ENCODE results near the gene KIF5C.

GRCh38 chr2:148988337-148988736 is 113.3 kb downstream of the KIF5C start:
- TF ChIP-seq, protein P1, sequence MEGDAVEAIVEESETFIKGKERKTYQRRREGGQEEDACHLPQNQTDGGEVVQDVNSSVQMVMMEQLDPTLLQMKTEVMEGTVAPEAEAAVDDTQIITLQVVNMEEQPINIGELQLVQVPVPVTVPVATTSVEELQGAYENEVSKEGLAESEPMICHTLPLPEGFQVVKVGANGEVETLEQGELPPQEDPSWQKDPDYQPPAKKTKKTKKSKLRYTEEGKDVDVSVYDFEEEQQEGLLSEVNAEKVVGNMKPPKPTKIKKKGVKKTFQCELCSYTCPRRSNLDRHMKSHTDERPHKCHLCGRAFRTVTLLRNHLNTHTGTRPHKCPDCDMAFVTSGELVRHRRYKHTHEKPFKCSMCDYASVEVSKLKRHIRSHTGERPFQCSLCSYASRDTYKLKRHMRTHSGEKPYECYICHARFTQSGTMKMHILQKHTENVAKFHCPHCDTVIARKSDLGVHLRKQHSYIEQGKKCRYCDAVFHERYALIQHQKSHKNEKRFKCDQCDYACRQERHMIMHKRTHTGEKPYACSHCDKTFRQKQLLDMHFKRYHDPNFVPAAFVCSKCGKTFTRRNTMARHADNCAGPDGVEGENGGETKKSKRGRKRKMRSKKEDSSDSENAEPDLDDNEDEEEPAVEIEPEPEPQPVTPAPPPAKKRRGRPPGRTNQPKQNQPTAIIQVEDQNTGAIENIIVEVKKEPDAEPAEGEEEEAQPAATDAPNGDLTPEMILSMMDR (conservative IDR thresholded peaks at IDR 0.05; ENCODE audit: low read length), result no peak
- TF ChIP-seq EZH2phosphoT487 (IDR thresholded peaks at IDR 0.05; ENCODE audit: borderline replicate concordance), result no peak
